SU-DHL-6 (cell line): ENCODE measurements around the gene MARCHF6.

Experiments
- EZH2phosphoT487 ChIP-seq: fragments of 200-600 bp; sonication (generic), shearing (Covaris generic); conservative IDR thresholded peaks from 2 replicates; pipeline ENCODE4 v1.6.1; 2018; ENCODE audit warnings: mild to moderate bottlenecking, antibody characterized with exemption, low read length, moderate library complexity, mixed read lengths
- TF ChIP-seq, protein P1 (sequence below): fragments of 200-600 bp; sonication (generic); IDR thresholded peaks from one replicate; pipeline ENCODE4 v1.5.1; 2017; ENCODE audit warnings: antibody characterized with exemption, mild to moderate bottlenecking, low read length, moderate library complexity; ENCODE audit not compliant: insufficient read depth, poor library complexity, severe bottlenecking

DNA sequence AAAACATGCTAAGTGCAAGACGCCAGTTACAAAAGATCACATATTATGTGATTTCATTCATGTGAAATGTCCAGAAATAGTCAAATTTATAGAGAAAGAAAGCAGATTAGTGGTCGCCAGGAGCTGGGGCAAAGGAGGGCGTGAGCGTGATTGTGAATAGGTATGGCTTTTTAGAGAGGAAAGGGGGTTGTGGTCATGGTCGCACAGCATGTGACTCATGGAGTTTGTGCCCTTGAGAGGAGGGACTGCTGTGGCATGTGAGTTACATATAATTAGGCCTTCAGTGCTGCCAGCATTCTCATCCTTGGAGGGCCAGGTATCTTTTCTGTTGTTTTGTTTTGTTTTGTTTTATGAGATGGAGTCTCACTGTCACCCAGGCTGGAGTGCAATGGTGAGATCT is 21.2 kb upstream of the MARCHF6 start:
- TF ChIP-seq, protein P1, sequence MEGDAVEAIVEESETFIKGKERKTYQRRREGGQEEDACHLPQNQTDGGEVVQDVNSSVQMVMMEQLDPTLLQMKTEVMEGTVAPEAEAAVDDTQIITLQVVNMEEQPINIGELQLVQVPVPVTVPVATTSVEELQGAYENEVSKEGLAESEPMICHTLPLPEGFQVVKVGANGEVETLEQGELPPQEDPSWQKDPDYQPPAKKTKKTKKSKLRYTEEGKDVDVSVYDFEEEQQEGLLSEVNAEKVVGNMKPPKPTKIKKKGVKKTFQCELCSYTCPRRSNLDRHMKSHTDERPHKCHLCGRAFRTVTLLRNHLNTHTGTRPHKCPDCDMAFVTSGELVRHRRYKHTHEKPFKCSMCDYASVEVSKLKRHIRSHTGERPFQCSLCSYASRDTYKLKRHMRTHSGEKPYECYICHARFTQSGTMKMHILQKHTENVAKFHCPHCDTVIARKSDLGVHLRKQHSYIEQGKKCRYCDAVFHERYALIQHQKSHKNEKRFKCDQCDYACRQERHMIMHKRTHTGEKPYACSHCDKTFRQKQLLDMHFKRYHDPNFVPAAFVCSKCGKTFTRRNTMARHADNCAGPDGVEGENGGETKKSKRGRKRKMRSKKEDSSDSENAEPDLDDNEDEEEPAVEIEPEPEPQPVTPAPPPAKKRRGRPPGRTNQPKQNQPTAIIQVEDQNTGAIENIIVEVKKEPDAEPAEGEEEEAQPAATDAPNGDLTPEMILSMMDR = no peak
- no peak for TF ChIP-seq EZH2phosphoT487
